IPS-15b (cell line): ENCODE measurements around the gene PLIN4.
"Not testable (repeated sequence)": the region's sequence is repeated elsewhere in the genome, so short reads cannot be mapped to it uniquely, and the experiment has no call there.

Source experiments
- H3K27me3 ChIP-seq: one replicate; pipeline ENCODE4 v1.6.1; 2013; ENCODE audit warnings: low read length; ENCODE audit not compliant: control insufficient read depth, insufficient read depth
- H3K36me3 ChIP-seq: one replicate; pipeline ENCODE4 v1.6.1; 2013; ENCODE audit warnings: low read length; ENCODE audit not compliant: control insufficient read depth, insufficient read depth
- H3K4me1 ChIP-seq: one replicate; pipeline ENCODE4 v1.6.1; 2013; ENCODE audit warnings: mild to moderate bottlenecking, low read length; ENCODE audit not compliant: control insufficient read depth, insufficient read depth
- H3K4me3 ChIP-seq: one replicate; pipeline ENCODE4 v1.5.1; 2013; ENCODE audit warnings: low read depth, low read length
- H3K9ac ChIP-seq: one replicate; pipeline ENCODE4 v1.6.1; 2013; ENCODE audit warnings: low read depth, mild to moderate bottlenecking, low read length
- H3K9me3 ChIP-seq: one replicate; pipeline ENCODE4 v1.6.1; 2013; ENCODE audit warnings: mild to moderate bottlenecking, low read length; ENCODE audit not compliant: control insufficient read depth, insufficient read depth

The PLIN4 gene

GRCh38 chr19:4529924-4530522, 11.7 kb upstream of the PLIN4 start:
- Histone ChIP-seq H3K4me3 (no peak overlapping the region), H3K27me3 (peaks cover 14% of the 10 kb centered on the region), H3K9me3 (no peaks in the 10 kb centered on the region), H3K36me3 (no peaks in the 10 kb centered on the region), H3K9ac (no peak overlapping the region), H3K4me1 (no peaks in the 10 kb centered on the region)

GRCh38 chr19:4528843-4529242, 10.6 kb upstream of the PLIN4 start:
- H3K4me1 ChIP-seq: no peaks in the 10 kb centered on the region
- no peak overlapping the region for H3K4me3 ChIP-seq
- H3K9me3 ChIP-seq: no peaks in the 10 kb centered on the region
- H3K36me3 ChIP-seq: no peaks in the 10 kb centered on the region
- H3K27me3 ChIP-seq: peaks cover 7% of the 10 kb centered on the region
- no peak overlapping the region for H3K9ac ChIP-seq

DNA sequence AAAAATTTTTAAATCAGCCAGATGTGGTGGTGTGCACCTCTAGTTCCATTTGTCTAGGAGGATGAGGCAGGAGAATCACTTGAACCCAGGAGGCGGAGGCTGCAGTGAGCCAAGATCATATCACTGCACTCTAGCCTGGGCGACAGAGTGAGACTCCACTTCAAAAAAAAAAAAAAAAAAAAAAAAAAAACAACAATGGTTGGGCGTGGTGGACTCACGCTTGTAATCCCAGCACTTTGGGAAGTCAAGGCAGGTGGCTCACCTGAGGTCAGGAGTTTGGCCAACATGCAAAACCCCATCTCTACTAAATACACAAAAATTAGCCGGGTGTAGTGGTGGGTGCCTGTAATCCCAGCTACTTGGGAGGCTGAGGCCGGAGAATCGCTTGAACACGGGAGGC, 9.1 kb upstream of the PLIN4 start:
- not testable (repeated sequence) for H3K27me3 ChIP-seq, H3K4me1 ChIP-seq, H3K9ac ChIP-seq

GRCh38 chr19:4525563-4526002, 7.3 kb upstream of the PLIN4 start:
- H3K4me1 ChIP-seq: no peaks in the 10 kb centered on the region
- no peaks in the 10 kb centered on the region for H3K9me3 ChIP-seq
- no peaks in the 10 kb centered on the region for H3K36me3 ChIP-seq
- no peaks in the 10 kb centered on the region for H3K27me3 ChIP-seq
- H3K9ac ChIP-seq: no peak overlapping the region
- H3K4me3 ChIP-seq: no peak overlapping the region

More for the DNA sequence above, 9.1 kb upstream of the PLIN4 start:
- not testable (repeated sequence) for H3K4me3 ChIP-seq, H3K36me3 ChIP-seq, H3K9me3 ChIP-seq

DNA sequence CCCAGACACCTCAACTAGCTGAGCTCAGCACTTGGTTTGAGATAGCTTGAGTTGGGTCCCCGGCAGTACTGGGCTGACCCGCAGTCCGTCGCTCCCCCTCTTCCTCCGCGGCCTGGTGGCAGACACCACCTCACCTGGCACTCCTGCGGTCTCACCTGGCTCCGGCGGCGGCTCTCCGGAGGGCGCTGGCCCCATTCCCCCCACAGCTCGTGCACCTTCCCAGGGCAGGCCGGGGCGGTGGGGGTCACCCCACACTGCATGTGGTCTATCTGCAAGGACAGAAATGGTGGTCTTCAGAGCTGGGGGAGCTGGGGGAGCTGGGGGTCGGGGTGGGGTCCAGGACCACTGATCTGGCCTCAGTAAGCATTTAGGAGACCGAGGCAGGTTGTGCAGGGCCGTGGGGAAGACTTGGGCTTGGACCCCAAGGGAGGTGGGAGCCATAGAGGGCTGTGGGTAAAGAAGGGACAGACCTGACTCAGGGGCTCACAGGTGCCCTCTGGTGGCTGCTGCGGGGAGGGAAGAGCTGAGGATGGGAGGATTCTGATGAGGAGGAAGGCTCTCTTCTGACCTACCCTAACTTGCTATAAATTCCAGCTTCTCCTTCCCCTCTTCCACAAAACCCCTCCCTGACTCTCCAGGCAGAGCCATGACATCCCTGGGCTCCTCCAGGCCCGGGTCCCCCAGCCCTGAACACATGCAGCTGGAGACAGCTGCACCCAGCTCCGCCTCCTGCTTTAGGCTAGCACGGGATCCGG, 6.7 kb upstream of the PLIN4 start:
- Histone ChIP-seq H3K9me3 (no peaks in the 10 kb centered on the region), H3K27me3 (no peaks in the 10 kb centered on the region), H3K36me3 (no peaks in the 10 kb centered on the region), H3K4me1 (no peaks in the 10 kb centered on the region), H3K4me3 (no peak overlapping the region), H3K9ac (no peak overlapping the region)

DNA sequence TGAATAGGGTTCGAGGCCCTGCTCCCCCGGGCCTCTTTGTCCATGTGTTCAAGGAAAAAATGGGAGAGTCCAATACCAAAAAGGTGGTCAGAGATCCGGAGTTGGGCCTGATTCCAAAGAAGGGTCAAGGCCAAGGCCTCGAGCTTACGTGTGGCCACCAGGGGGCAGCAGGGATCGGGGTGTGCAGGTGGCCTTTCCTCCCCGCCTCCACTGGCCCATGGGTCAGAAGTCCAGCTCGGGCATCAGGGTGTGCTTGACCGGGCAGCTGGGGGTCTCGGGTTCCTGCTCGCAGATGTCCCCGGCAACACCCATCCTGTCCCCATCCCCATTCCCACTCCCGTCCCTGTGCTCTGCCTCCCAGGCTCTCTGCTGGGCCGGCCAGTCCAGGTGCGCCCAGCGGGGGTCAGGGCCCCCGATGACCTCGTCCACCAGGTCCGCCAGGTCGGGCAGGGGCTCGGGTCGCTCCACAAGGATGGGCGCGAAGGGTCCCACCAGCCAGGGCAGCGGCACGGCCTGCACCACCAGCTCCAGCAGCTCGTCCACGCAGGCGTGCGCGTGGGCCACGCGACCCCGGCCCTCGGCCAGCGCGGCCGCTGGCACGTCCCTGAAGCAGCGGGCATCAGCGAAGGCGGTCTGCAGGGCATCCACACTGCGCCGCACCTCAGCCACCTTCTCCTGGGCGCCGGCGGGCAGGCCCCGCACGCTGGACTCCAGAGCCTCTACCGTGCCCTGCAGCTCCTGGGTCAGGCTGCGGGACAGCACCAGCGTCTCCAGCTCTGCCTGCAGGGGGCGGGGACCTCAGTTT, 5.2 kb upstream of the PLIN4 start:
- Histone ChIP-seq H3K27me3 (no peaks in the 10 kb centered on the region), H3K9me3 (no peaks in the 10 kb centered on the region), H3K4me3 (no peak overlapping the region), H3K4me1 (no peaks in the 10 kb centered on the region), H3K9ac (no peak overlapping the region), H3K36me3 (no peaks in the 10 kb centered on the region)

DNA sequence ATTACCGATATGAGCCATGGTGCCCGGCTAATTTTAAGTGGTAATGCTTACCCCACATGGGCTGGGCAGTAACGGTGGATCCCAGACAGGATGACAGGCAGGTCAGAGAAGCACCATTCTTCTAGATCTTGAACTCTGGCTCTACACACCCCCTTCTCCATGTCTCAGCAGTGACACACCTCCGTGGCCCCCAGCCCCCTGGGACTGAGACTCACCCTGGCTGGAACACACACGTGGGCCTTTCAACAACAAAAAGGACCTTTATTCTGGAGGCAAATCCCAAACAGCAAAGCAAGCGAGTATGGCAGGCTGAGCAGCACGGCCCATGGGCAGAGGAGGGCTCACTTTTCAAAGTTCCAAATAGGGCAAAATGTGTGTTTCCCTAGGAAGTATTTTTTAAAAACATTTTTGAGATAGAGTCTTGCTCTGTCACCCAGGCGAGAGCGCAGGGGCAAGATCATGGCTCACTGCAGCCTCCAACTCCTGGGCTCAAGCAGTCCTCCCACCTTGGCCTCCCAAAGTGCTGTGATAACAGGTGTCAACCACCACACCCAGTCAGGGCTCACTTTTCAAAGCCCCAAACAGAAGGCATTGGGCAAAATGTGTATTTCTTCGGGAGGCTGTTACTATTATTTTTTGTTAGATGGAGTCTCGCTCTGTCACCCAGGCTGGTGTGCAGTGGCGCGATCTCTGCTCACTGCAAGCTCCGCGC, 4.2 kb upstream of the PLIN4 start:
- Histone ChIP-seq H3K9ac (no peak overlapping the region), H3K27me3 (no peaks in the 10 kb centered on the region), H3K36me3 (no peaks in the 10 kb centered on the region), H3K9me3 (no peaks in the 10 kb centered on the region), H3K4me3 (no peak overlapping the region), H3K4me1 (no peaks in the 10 kb centered on the region)

DNA sequence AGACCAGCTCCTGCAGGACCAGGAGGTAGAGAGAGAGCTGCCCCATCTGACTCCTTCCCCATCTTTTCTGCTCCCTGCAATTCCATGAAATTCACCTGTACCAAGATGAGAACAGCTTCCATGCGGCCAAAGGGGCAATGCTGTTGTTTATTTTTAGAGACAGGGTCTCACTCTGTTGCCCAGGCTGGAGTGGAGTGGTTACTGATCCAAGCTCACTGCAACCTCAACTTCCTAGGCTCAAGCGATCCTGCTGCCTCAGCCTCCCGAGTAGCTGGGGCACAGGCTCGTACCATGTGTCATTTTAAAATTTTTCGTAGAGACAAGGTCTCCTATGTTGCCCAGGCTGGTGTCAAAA, 3.6 kb upstream of the PLIN4 start:
- H3K9me3 ChIP-seq: no peaks in the 10 kb centered on the region
- H3K9ac ChIP-seq: no peak overlapping the region
- no peaks in the 10 kb centered on the region for H3K4me1 ChIP-seq
- H3K4me3 ChIP-seq: no peak overlapping the region
- no peaks in the 10 kb centered on the region for H3K27me3 ChIP-seq
- no peaks in the 10 kb centered on the region for H3K36me3 ChIP-seq

DNA sequence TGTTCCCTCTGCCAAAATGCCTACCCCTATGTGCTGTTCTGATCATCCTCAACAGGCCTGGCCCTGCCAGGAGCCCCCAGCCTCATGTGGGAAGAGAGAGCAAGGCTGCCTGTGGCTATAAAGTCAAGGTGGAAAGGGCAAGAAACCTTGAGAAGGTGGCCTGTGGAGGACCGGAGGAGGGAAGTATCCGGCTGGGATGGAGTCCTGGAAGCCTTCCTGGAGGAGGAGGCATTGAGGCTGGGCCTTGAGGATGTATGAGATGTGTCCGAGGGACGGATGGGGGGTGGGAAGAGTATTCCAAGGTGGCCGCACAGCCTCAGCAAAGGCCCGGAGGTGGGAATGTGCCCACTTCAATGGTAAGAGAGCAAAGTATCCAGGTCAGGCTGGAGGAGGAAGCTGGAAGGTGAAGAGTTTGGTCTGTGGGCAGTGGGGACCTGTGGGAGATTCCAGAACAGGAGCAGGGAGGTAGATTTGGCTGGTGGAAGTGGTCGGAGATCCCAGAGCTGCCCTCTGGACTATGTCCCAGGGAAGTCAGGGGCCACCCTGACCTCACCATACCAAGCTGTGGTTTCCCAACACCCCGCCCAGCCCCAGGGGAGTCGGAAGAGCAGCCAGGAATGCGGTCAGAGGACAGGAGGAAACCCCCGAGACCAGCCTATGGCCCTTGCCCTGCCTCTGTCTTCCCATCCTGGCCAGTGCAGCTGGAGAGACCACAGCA, 3.0 kb upstream of the PLIN4 start:
- no peak overlapping the region for H3K4me3 ChIP-seq
- H3K9me3 ChIP-seq: no peaks in the 10 kb centered on the region
- no peaks in the 10 kb centered on the region for H3K4me1 ChIP-seq
- H3K9ac ChIP-seq: no peak overlapping the region
- H3K27me3 ChIP-seq: no peaks in the 10 kb centered on the region
- no peaks in the 10 kb centered on the region for H3K36me3 ChIP-seq

DNA sequence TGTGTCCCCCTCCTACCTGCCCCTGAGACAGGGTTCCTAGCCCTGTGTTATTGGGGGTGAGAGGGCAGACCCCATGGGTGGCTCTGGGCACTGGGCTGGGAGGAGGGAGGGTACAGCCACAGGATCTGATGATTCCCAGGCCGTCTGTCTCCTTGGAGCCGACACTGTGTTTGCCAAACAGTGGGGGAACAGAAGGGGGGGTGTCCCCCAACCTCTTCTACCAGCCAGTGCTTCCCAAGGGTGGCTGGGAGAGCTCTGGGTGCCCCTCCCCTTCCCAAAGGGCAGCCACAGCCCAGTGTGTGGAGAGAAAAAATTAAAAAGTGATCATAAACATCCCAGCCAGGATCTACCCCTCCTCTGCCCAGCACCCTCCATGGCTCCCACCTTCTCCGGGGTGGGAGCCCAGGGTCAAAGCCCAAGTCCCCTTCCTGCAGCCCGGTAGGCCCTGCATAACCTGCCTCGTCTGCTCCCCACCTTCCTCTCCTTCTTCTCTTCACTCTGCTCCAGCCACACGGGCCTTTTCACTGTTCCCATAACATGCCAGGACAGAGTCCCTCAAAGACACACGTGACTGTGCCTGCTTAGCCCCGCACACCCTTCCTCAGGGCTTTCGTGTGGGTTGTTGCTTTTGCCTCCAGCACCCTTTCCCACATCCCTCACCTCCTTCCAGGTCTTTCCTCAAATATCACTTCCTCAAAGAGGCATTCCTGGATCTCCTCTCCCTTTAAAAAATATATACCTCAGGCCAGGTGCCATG, 1.4 kb upstream of the PLIN4 start:
- H3K4me1 ChIP-seq: no peaks in the 10 kb centered on the region
- H3K9ac ChIP-seq: no peak overlapping the region
- H3K4me3 ChIP-seq: no peak overlapping the region
- H3K27me3 ChIP-seq: no peaks in the 10 kb centered on the region
- no peaks in the 10 kb centered on the region for H3K9me3 ChIP-seq
- no peaks in the 10 kb centered on the region for H3K36me3 ChIP-seq

- Histone ChIP-seq H3K4me3 (no peak overlapping the region), H3K9me3 (no peaks in the 10 kb centered on the region), H3K27me3 (no peaks in the 10 kb centered on the region), H3K9ac (no peak overlapping the region), H3K4me1 (no peaks in the 10 kb centered on the region), H3K36me3 (no peaks in the 10 kb centered on the region)
These were observed 848 bp upstream of the PLIN4 start for GRCh38 chr19:4519172-4519496.
